NCI-H1436 (cell line): ENCODE measurements around the gene TMSB15C.

Experiments
- DNase-seq: peaks from one replicate; lab custom pipeline; 2025; lab: John Stamatoyannopoulos, UW

Gene TMSB15C

GRCh38 chrX:104045642-104046041 lies 30.4 kb downstream of the TMSB15C start:
- DNase-seq: no peak

DNA sequence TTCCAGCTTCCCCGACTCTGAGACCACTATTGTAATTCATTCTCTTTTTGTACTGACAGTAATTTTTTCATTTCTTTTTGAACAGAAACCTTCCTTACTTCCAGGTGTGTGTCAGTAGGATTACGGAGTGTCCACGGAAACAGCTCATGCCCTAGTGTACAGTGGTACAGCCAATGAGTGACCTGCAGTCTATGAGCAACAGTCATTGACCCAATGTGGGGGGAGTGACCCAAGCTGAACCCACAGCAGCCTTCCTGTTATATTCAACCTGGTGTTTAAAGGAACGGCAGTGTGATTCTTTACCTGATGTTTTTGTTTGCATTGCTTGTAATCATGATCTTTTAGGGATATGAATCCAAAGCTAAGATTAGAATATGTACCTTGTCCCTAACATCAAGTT lies 35.0 kb downstream of the TMSB15C start:
- no peak for DNase-seq

DNA sequence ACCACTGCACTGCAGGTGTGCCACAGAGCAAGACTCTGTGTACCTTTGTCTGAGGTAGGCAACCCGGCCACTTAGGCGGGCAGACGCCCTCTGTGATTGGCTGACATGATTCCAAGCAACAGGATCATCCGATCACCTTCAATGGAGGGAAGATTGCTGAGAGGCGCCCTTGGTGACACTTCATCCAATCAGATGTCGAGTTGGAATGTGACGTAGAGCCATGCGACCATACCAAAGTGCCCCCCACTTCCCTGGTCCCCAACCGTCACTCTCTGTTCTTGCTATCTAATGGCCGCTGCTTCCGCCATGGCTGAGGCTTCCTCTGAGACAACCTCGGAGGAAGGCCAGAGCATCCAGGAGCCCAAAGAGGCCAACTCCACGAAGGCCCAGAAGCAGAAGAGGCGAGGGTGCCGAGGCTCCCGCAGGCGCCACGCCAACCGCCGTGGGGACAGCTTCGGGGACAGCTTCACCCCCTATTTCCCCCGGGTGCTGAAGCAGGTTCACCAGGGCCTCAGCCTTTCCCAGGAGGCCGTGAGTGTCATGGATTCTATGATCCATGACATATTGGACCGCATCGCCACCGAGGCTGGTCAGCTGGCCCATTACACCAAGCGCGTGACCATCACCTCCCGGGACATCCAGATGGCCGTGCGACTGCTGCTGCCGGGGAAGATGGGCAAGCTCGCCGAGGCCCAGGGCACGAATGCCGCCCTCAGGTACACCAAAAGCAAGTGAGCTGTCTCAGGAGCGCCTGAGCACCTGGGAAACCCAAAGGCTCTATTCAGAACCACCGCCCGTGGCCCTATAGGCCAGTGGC lies 36.1 kb downstream of the TMSB15C start, which contains the start of gene H2BW2:
Gene H2BW2 (plus strand): TSS at position 268 of the 817 bp plus-strand sequence. CDS start 39 bp downstream, at position 307.
- DNase-seq: no peak
